Memory B cell (primary cell): ENCODE measurements around the gene APOA4.

Experiments used
- ATAC-seq: fragments of 150-1000 bp; cut with Tn5 transposase; 2 replicates; pipeline ENCODE4 v1.10.0; 2021; ENCODE audit warnings: low read depth, mild to moderate bottlenecking, moderate library complexity
- DNase-seq, 2 donors: peaks; one replicate each; pipeline ENCODE4 v3.0.0; 2022; ENCODE audit warnings: low spot score in 2 of 2
- H3K27ac Mint-ChIP-seq: one replicate; pipeline ENCODE4 v1.8.0; 2022; ENCODE audit warnings: mild to moderate bottlenecking, moderate library complexity, mixed read lengths
- H3K27me3 Mint-ChIP-seq: one replicate; pipeline ENCODE4 v1.8.0; 2022; ENCODE audit warnings: mixed read lengths
- H3K36me3 Mint-ChIP-seq: one replicate; pipeline ENCODE4 v1.8.0; 2022; ENCODE audit warnings: mild to moderate bottlenecking, mixed read lengths
- H3K4me1 Mint-ChIP-seq: one replicate; pipeline ENCODE4 v1.8.0; 2022; ENCODE audit warnings: mixed read lengths
- H3K4me3 Mint-ChIP-seq: one replicate; pipeline ENCODE4 v1.8.0; 2022; ENCODE audit warnings: mild to moderate bottlenecking, moderate library complexity, mixed read lengths
- H3K9me3 Mint-ChIP-seq: one replicate; pipeline ENCODE4 v1.8.0; 2022; ENCODE audit warnings: mixed read lengths

The APOA4 gene

GRCh38 chr11:116823031-116823843, at the start of gene APOA4:
Gene APOA4 (minus strand): TSS chr11:116823304. CDS start chr11:116823191, 113 bp downstream.
- ATAC-seq, result no peak
- Mint-ChIP-seq H3K4me3 (no peak within 1 kb of the TSS), H3K36me3 (no peaks in the 10 kb centered on the region), H3K27ac (no peak within 1 kb of the TSS), H3K4me1 (no peaks in the 10 kb centered on the region), H3K27me3 (no peaks in the 10 kb centered on the region), H3K9me3 (no peaks in the 10 kb centered on the region)
- no peak for DNase-seq

DNA sequence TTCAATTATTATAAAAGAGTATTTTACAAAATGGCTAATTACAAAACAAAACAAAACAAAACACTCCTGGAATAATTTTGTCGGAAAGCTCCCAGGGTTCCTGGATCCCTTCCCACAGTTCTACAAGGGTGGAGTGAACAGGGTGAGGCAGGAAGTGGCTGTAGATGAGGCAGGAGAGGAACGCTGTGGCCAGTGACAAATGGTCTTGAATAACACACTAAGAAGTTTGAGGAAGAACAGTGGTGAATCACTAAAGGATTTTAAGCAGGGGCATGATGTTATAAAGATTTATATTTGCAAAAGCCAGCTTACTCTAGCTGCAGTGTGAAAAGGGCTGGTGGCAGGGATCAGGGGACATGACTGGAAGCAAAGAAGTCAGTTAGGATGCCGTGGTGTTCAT, 48.1 kb upstream of the APOA4 start:
- no peak overlapping the region for H3K27ac Mint-ChIP-seq
- ATAC-seq (no peak), DNase-seq (no peak)
- no peak overlapping the region for H3K4me3 Mint-ChIP-seq
- no peaks in the 10 kb centered on the region for H3K4me1 Mint-ChIP-seq
- H3K9me3 Mint-ChIP-seq, result no peaks in the 10 kb centered on the region
- peaks cover 52% of the 10 kb centered on the region for H3K36me3 Mint-ChIP-seq
- no peaks in the 10 kb centered on the region for H3K27me3 Mint-ChIP-seq

DNA sequence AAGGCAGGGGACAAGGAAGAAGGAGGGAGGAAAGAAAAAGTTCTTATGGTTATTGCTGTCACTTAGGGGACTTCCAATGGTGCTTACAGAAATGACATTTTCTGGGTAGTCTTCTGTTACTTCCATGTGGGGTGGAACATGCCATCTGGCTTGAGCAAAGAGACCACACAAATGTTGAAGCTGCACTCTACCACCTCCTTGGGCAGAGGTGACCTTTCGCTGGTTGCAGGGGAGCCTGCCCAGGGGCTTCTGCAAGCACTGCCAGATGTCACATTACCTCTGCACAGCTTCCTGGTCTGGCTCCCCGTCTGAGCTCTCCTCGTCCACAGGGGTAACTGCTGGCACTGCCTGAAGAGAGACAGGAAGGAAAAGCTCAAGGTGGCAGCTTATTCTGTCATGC, 47.0 kb upstream of the APOA4 start:
- DNase-seq (no peak), ATAC-seq (no peak)
- no peak overlapping the region for H3K27ac Mint-ChIP-seq
- peaks cover 55% of the 10 kb centered on the region for H3K36me3 Mint-ChIP-seq
- H3K4me1 Mint-ChIP-seq, result no peaks in the 10 kb centered on the region
- no peaks in the 10 kb centered on the region for H3K9me3 Mint-ChIP-seq
- H3K4me3 Mint-ChIP-seq, result no peak overlapping the region
- H3K27me3 Mint-ChIP-seq, result no peaks in the 10 kb centered on the region

DNA sequence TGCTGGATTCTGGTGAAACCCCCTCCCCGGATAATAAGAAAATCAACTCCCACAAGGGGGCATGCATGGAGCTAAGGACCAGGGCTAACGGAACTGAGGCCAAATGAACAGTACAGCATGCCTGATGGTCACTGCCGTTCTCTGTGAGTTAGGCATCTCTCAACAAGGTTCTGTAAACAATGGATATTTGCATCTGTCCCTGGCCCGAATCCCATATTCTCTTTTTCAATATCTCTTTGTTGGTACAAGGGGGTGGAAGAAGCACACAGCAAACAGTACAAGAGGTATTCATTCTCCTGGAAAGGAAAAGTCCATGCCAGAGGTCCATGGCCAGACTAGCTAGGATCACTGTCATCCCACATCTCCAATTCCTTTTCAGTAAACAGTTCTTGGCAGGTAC, 46.5 kb upstream of the APOA4 start:
- no peaks in the 10 kb centered on the region for H3K27me3 Mint-ChIP-seq
- no peak overlapping the region for H3K4me3 Mint-ChIP-seq
- H3K27ac Mint-ChIP-seq, result no peak overlapping the region
- H3K4me1 Mint-ChIP-seq, result no peaks in the 10 kb centered on the region
- H3K9me3 Mint-ChIP-seq, result no peaks in the 10 kb centered on the region
- peaks cover 53% of the 10 kb centered on the region for H3K36me3 Mint-ChIP-seq
- DNase-seq (no peak), ATAC-seq (no peak)

DNA sequence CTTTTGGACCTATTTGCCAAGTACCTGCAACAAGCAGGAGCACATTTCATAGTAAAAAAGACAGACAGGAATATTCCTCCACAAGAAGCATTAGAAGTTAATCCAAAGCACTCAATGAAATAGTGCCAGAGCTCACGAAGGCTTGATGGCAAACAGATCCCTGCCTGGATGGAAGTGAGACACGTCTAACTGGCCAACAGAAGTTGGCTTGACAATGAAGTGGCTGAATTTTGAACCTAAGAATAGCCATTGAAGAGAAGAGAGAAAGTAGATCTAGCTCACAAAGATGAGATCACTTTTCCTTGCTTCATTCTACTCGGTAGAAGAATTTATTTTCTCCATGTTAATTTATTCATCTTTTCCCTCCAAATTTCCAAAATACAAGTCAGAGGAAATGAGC, 45.0 kb upstream of the APOA4 start:
- Mint-ChIP-seq H3K4me3 (no peak overlapping the region), H3K27ac (no peak overlapping the region), H3K4me1 (no peaks in the 10 kb centered on the region), H3K36me3 (peaks cover 55% of the 10 kb centered on the region), H3K27me3 (no peaks in the 10 kb centered on the region), H3K9me3 (no peaks in the 10 kb centered on the region)
- no peak for ATAC-seq
- DNase-seq, result no peak

DNA sequence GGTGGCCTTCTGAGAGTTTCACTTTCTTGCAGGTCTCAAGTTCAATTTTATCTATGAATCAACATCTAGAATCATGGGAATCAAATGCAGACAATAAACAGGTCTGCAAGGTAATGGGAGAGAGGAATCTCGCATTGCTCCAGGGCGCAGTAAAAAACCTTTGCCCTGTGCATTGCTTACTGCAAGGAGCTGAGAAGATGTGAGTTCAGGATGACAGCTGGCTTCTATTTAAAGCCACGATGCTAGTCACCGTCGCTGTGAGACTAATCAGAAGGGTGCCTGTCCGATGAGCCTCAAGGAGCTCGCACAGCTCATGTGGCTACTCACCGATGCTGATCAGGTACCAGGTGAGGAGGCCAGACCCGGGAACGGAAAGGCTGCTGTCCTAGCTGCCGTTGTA, 44.5 kb upstream of the APOA4 start:
- Mint-ChIP-seq H3K4me3 (no peak overlapping the region), H3K36me3 (peaks cover 52% of the 10 kb centered on the region), H3K27ac (no peak overlapping the region), H3K9me3 (no peaks in the 10 kb centered on the region), H3K27me3 (no peaks in the 10 kb centered on the region), H3K4me1 (no peaks in the 10 kb centered on the region)
- ATAC-seq, result no peak
- no peak for DNase-seq

DNA sequence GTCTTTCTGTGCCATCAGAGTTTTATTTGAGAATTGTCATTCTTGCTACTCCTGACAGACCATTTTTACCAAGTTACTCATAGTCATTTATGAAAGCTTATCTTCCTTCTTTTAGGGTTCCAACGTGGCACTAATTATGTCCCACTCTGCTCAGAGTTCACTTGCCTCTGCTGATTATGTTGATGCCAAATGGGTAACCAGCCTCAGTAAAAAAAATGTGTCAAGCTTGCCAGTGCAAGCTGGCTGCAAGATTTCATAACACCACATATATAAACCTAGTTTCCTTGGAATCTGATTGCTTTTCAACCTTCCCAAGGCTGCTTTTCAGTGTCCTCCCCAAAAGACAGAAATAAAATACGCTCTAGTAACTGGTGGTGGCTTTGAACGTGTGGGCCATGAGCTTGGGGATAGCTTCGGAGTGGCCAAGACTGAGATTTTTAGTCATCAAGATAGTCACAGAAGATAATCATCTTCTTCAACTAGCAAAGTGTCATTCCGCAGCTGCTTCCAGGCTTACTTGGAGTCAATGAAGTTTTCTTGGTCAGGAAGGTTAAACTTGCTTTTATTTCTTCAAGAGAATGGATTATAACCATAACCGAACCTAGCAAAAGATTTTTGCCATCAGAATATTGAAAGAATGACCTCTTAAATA, 43.8 kb upstream of the APOA4 start:
- DNase-seq (no peak), ATAC-seq (no peak)
- Mint-ChIP-seq H3K4me1 (no peaks in the 10 kb centered on the region), H3K4me3 (no peak overlapping the region), H3K9me3 (no peaks in the 10 kb centered on the region), H3K36me3 (peaks cover 51% of the 10 kb centered on the region), H3K27ac (no peak overlapping the region), H3K27me3 (no peaks in the 10 kb centered on the region)

DNA sequence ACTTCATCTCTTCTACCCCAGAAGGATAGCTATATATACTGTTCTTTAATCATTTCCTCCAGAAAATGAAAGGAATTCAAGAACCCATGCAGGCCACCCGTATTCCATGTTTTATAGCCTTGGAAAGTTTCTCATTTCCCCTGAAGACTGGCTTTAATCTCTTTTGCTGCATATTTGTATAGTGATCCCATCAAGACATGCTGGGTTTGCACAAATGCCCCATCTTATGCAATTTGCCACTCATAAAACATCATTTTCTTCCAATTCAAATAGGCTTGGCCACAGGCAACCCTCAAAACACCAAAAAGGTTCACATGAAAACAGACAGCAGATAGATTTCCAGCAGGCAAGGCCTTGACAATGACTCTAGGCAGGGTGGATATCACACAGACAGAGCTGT, 42.6 kb upstream of the APOA4 start:
- Mint-ChIP-seq H3K4me3 (no peak overlapping the region), H3K9me3 (no peaks in the 10 kb centered on the region), H3K36me3 (peaks cover 52% of the 10 kb centered on the region), H3K27ac (peak overlapping the region; percentile 18), H3K27me3 (no peaks in the 10 kb centered on the region), H3K4me1 (no peaks in the 10 kb centered on the region)
- no peak for ATAC-seq
- DNase-seq, result no peak

- ATAC-seq (no peak), DNase-seq (no peak)
Observed at GRCh38 chr11:116864531-116864930, 41.4 kb upstream of the APOA4 start.

DNA sequence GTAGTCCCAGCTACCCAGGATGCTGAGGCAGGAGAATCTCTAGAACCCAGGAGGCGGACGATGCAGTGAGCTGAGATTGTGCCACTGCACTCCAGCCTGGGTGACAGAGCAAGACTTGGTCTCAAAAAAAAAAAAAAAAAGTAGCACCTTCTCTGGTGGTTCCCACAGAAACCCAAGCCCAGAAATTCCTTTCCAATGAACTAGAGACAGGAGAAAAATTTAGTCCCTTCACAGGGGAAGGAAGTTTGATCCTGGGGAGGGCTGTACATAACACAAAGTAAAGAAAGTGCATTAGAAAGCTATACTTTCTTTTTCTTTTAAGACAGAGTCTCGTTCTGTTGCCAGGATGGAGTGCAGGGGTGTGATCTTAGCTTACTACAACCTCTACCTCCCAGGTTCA, 39.8 kb upstream of the APOA4 start:
- Mint-ChIP-seq H3K27me3 (no peaks in the 10 kb centered on the region), H3K36me3 (peaks cover 50% of the 10 kb centered on the region), H3K4me3 (no peak overlapping the region), H3K4me1 (no peaks in the 10 kb centered on the region), H3K27ac (no peak overlapping the region), H3K9me3 (no peaks in the 10 kb centered on the region)
- ATAC-seq (no peak), DNase-seq (no peak)

More at GRCh38 chr11:116864531-116864930, 41.4 kb upstream of the APOA4 start:
- no peak overlapping the region for H3K27ac Mint-ChIP-seq
- H3K36me3 Mint-ChIP-seq, result peaks cover 46% of the 10 kb centered on the region
- no peak overlapping the region for H3K4me3 Mint-ChIP-seq
- no peaks in the 10 kb centered on the region for H3K4me1 Mint-ChIP-seq
- H3K27me3 Mint-ChIP-seq, result no peaks in the 10 kb centered on the region
- H3K9me3 Mint-ChIP-seq, result no peaks in the 10 kb centered on the region

DNA sequence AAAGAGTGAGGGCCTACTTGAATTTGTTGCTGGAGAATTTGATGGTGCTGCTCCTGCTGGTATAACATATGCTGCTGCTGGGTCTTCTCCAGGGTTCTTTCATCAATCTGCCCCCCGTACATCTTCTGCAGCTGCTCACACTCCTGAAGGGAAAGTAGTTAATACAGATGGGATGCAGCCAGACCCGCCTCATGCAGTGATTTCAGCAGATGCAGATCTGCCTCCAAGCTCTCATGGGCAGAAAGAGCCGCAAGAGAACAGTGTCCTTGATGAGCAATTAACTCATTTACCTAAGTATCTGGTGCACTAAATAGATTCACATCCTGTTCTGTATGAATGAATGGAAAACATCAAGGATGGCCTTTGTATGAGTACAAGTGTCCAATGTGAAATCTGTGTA, 39.1 kb upstream of the APOA4 start:
- no peak for ATAC-seq
- no peak overlapping the region for H3K27ac Mint-ChIP-seq
- no peak overlapping the region for H3K4me3 Mint-ChIP-seq

GRCh38 chr11:116861539-116861938, 38.4 kb upstream of the APOA4 start:
- no peak overlapping the region for H3K27ac Mint-ChIP-seq

More for the DNA sequence above, 39.1 kb upstream of the APOA4 start:
- H3K9me3 Mint-ChIP-seq, result no peaks in the 10 kb centered on the region
- no peaks in the 10 kb centered on the region for H3K4me1 Mint-ChIP-seq
- H3K36me3 Mint-ChIP-seq, result peaks cover 47% of the 10 kb centered on the region
- DNase-seq, result no peak
- H3K27me3 Mint-ChIP-seq, result no peaks in the 10 kb centered on the region

DNA sequence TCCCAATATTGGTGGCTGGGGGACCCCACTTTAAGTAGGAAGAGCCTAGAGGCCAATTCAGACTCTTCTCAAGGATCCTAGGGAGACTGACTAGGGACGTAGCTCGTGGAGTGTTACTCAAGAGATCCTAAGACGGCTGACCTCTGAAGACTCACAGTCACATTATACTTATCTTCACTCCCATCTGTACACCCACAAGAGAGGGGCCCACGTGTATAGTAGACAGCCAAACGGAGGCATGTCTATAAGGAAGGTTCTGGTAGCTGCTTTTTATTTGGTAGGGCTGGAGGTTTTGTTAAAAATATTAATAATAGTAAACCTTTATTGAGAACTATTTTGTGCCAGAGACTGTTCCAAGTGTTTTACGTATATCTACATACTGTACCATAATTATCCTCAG, 37.2 kb upstream of the APOA4 start:
- ATAC-seq, result no peak
- Mint-ChIP-seq H3K27ac (no peak overlapping the region), H3K9me3 (no peaks in the 10 kb centered on the region), H3K27me3 (no peaks in the 10 kb centered on the region), H3K4me1 (peaks cover 4% of the 10 kb centered on the region), H3K4me3 (no peak overlapping the region), H3K36me3 (peaks cover 47% of the 10 kb centered on the region)
- no peak for DNase-seq

More at GRCh38 chr11:116861539-116861938, 38.4 kb upstream of the APOA4 start:
- Mint-ChIP-seq H3K9me3 (no peaks in the 10 kb centered on the region), H3K36me3 (peaks cover 48% of the 10 kb centered on the region), H3K4me3 (no peak overlapping the region), H3K27me3 (no peaks in the 10 kb centered on the region), H3K4me1 (no peaks in the 10 kb centered on the region)
- ATAC-seq (no peak), DNase-seq (no peak)

GRCh38 chr11:116859175-116859574, 36.1 kb upstream of the APOA4 start:
- ATAC-seq (no peak), DNase-seq (no peak)
- no peak overlapping the region for H3K4me3 Mint-ChIP-seq
- H3K9me3 Mint-ChIP-seq, result no peaks in the 10 kb centered on the region
- peaks cover 46% of the 10 kb centered on the region for H3K36me3 Mint-ChIP-seq
- peaks cover 9% of the 10 kb centered on the region for H3K4me1 Mint-ChIP-seq
- no peak overlapping the region for H3K27ac Mint-ChIP-seq
- H3K27me3 Mint-ChIP-seq, result no peaks in the 10 kb centered on the region

DNA sequence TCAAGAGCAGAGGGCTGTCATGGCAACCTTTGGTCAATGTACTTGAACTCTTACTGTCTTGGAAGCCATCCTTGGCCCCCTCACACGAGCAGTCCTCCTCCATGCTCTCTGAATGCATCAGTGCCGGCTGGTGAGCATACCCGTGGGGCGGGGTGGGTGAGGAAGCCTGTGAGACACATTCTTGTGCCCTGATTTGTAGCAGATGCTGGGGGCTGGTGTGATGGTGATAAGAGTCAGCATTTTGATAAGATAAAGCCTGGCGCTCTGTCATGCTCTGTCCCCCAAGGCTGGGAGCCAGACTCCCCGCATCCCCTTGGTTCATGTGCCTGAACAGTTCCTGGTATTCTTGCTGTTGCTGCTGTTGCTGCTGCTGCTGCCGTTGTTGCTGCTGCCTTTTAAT, 34.8 kb upstream of the APOA4 start:
- H3K36me3 Mint-ChIP-seq, result peaks cover 41% of the 10 kb centered on the region
- H3K4me1 Mint-ChIP-seq, result peaks cover 20% of the 10 kb centered on the region
- ATAC-seq (no peak), DNase-seq (no peak)
- H3K27me3 Mint-ChIP-seq, result no peaks in the 10 kb centered on the region
- H3K4me3 Mint-ChIP-seq, result no peak overlapping the region
- H3K9me3 Mint-ChIP-seq, result no peaks in the 10 kb centered on the region
- H3K27ac Mint-ChIP-seq, result no peak overlapping the region
